NCI-H1694 (cell line): ENCODE measurements around the gene TARP.

Experiments used
- DNase-seq: peaks from one replicate; lab custom pipeline; 2025; lab: John Stamatoyannopoulos, UW

The TARP gene

GRCh38 chr7:38273286-38273995 is at the start of gene TARP:
Gene TARP (minus strand): TSS chr7:38273636.
- DNase-seq: no peak

DNA sequence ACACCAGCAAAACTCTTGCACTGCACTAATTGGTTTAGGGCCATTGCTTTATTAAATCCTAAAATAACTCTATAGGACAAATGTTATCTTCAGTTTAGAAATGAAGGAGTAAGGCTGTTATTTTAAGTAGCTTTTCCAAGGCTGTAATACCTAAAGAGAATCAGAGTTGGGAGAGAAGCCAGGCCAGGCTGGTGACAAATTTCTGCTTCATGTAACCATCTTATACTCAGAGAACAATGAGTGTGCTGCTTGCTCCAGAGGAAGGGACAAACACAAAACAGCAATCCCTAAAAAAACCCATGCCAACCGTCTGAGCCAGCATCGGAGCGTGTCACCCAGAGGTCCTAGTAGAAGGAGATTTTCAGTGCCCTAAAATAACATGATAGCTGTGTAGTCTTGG is 49.7 kb upstream of the TARP start:
- DNase-seq: no peak

- no peak for DNase-seq
Observed at GRCh38 chr7:38322461-38322860, 49.0 kb upstream of the TARP start.

- no peak for DNase-seq
Observed at GRCh38 chr7:38321967-38322366, 48.5 kb upstream of the TARP start.

GRCh38 chr7:38321515-38321944 is 48.1 kb upstream of the TARP start:
- DNase-seq: no peak

DNA sequence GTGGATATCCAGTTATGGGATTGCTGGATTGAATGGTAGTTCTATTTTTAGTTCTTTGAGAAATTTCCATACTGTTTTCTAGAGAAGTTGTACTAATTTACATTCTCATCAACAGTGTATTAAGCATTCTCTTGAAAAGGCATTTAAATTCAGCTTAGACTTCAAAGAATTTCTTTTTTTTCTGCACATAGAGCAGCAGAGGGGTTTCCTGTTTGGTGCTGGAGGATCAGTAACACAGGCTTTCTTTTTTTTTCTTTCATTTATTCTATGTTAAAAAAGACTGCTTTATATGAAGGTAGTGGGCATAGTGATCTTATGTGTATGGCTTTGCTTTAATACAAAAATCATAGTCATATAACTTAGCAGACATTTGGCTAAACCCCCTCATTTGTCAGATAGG is 47.6 kb upstream of the TARP start:
- DNase-seq: no peak

- DNase-seq: no peak
Observed at GRCh38 chr7:38319873-38320272, 46.4 kb upstream of the TARP start.

DNA sequence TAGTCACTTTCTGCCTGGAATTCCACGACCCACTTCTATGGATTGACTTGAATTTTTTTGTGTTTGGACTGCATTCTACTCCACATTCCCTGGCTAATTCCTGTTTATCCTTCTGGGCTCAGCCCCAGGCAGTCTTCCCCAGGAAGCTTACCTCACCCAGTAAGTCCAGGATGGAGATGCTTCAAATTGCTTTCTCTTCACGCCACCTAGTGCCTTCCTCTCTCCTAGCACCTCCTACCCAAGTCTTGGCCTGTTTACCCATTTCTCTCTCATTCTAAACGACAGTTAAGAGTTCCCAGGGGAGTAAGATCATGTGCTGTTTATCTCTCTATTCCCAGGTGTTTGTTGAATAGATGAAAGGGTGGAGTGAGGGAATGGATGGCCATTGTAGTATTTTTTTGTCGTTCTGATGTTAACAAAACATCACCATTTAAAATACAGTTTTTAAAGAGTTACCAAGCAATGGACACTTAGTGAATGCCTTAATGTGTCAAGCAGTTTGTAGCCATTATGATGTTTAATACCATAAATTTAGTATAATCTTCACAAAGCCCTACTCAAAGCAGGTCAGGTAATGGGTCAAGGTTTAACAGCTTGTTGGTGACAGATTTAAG is 45.5 kb upstream of the TARP start:
- DNase-seq: peak; percentile 28

- DNase-seq: no peak
Observed at GRCh38 chr7:38318241-38318640, 44.8 kb upstream of the TARP start.

GRCh38 chr7:38317515-38317914 is 44.1 kb upstream of the TARP start:
- DNase-seq: no peak

GRCh38 chr7:38316733-38317360 is 43.4 kb upstream of the TARP start:
- no peak for DNase-seq

DNA sequence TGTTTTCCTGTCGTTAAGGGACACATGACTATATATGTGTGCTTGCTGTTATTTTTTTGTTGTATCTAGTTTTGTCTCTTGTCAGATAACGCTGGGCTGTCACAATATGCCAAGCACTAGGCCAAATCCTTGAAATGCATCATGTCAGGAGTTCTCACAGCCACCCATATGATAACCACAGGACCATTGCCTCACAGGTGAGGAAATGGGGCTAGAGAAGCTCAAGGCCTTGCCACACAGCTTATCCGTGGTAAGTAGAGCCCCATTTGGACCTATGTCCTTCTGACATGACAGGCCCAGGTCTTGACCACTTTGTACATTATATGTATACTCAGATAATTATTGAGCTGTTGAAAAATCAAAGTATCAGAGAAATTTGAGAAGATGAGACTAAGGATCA is 42.0 kb upstream of the TARP start:
- DNase-seq: no peak

DNA sequence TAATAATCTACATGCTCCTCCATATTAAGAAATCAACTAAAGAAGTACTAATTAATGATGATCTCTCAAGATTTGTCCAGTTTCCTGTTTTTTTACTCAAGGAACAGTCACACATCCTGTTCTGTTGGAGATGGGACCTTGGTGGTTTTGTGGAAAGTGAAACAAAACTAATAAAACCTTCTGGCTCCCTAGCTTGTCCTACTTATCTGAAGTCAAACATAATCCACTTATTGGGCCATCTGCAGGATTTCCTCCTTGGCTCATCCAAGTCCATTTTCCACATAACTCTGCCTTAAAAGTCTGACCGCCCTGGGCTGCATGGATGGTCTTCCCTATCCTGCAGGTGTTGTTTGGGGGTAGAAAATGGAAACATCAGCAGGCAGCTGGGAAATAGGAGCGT is 39.4 kb upstream of the TARP start:
- DNase-seq: no peak

DNA sequence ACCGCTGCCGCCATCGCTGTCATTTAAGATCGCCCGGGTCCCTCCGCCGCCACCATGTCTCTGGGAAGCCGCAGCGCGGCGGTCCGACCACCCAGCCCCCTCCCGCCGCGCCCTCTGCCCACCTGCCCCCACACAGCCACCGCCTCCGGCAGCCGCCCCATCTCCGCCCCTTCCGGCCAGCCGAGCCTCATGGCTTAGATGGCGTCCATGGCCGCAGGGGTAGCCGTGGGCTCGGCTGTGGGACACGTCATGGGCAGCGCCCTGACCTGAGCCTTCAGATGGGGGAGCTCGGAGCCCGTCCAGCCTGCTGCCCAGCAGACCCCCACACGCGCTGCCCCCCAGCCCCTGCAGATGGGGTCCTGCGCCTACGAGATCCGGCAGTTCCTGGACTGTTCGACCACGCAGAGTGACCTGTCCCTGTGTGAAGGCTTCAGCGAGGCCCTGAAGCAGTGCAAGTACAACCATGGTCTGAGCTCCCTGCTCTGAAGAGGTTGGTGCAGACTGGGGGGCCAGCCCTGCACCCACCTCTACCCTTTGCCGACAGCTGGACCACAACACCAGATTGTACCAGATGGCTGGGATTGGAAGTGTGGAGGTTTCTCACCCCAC is 38.0 kb upstream of the TARP start:
- DNase-seq: no peak

DNA sequence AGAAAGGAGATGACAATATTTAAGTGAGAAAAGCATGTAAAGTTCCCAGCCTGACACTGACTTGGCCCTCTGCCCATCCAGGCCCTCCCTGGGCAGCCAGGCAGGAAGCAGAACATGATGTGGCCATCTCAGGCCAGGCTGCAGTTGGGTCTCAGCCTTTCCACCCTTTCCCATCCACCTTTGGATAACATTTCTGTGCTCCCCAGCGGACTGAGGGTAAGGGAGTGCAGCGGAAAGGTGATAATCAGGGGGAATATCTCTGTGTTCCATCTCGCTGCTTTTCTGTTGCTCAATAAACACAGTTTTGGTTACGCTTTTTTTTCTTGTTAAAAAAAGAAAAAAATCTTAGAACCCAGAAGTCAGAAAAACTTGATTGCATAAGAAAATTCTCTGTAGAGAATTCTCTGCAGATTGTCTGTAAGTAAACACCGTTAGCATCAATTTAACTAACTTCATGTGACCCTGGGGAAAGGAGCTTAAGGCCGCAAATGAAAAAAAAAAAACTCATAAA is 37.2 kb upstream of the TARP start:
- DNase-seq: no peak

DNA sequence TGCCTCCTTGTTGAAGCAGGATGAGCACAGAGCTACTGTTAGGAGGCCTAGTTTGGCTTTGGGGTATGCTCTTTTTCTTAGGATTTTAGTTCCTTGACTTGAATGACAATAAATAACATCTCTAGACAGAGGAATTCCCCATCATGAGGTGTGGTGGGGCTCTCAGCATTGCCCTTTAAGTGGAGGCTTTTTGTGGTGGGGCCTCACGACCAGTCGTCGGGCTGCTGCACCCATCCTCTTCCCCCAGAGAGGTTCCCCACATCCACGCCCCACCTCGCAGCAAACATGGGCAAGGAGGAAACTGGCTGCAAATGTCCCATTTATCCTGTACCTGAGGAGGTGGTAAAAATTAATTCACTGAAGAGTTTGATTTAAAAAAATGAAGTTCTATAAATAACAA is 36.1 kb upstream of the TARP start:
- DNase-seq: no peak

DNA sequence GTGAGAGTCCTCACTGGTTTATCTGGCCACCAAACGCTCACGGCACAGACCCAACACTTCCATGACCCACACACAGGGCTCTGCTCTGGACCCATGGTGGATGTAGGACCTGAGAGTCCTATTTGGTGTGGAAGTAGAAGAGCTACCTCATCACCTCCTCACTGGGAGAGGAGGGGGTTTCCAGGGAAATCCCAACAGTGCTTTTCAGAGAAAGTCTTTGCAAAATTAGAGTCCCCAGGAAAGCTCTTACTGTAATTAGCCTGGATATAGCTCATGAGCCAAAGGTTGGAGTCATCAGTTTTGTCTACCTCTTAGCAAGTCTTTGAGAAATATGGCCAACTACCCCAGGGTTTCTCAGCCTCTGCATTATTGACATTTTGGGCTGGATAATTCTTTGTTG is 34.7 kb upstream of the TARP start:
- DNase-seq: no peak

- no peak for DNase-seq
Observed at GRCh38 chr7:38307640-38308039, 34.2 kb upstream of the TARP start.

DNA sequence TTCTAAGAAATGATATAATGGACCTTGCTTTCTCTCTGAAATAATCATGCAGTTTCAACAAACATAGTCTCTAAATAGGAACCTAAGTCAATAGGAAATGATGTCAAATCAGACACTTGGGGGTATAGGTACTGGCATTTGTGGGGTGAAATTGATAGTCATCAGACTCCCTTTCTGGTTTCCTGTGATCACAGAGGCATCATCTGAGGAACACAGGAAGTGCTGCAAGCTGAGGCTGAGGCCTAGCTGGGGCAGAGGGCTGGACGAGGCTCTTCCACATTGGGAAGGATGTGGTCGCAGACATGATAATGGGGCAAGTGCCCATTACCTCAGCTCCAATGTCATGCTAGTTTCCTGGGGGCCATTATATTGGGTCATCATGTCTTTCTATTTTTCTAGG is 33.5 kb upstream of the TARP start:
- no peak for DNase-seq

DNA sequence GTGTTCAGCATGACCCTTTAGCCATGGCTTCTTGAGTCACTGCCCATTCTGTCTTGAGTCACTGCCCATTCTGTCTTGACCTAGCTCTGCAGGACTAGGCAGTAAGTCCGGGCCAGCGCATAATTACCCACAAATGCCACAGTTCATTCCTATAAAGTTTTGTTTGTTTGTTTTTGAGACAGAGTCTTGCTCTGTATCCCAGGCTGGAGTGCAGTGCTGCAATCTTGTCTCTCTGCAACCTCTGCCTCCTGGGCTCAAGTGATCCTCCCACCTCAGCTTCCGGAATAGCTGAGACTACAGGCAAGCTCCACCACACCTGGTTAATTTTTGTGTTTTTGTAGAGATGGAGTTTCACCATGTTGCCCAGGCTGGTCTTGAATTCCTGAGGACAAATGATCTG is 32.7 kb upstream of the TARP start:
- no peak for DNase-seq

GRCh38 chr7:38303866-38304265 is 30.4 kb upstream of the TARP start:
- no peak for DNase-seq

- DNase-seq: no peak
Observed at GRCh38 chr7:38300175-38300574, 26.7 kb upstream of the TARP start.
